ENCODE results near the gene AGFG1.

Gene AGFG1

DNA sequence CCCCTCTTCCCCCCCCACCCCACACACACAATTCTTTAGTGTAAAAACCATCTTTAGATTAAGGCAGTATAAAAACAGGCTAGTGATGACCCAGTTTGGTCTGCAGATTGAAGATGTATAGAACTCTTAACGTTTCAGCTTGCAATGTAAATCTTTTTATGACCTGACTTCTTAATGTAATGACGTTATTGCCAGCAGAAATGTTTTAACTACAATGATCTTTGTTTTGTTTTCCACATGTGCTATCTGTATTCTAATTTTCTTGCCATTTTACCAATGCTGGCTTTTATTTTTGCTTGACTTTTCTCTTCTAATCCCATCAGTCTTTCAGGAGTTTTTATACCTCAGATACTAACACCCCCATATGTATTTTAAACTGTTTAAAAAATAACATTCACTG, 25.2 kb downstream of the AGFG1 start:
- no peak for DNase-seq (ENCODE audit: low read depth)
- no peak overlapping the region for H3K4me3 ChIP-seq (ENCODE audit: low read length)

GRCh38 chr2:227499627-227500300, 27.8 kb downstream of the AGFG1 start:
- TF ChIP-seq CTCF (conservative IDR thresholded peaks at IDR 0.05; ENCODE audit: low read depth, low read length): no peak
- DNase-seq (ENCODE audit: low read depth): no peak
- no peak overlapping the region for H3K4me3 ChIP-seq (ENCODE audit: low read length)

More for the DNA sequence above, 25.2 kb downstream of the AGFG1 start:
- TF ChIP-seq CTCF (conservative IDR thresholded peaks at IDR 0.05; ENCODE audit: low read depth, low read length): no peak

DNA sequence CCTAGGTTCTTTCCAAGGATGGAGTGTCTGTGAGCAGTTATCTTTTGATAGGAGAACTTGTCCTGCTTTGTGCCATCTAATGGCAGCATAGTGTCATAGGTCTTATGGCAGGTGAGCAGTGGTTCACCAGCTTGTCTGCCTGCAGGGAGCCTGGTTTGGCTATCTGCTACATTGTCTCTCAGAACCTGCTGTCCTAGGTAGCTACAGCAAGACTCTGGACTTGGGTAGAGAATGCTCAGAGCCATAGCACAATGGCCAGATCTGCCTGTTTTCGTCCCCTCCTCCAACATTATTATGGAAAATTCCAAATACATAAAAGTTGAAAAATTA, 28.3 kb downstream of the AGFG1 start:
- no peak overlapping the region for H3K4me3 ChIP-seq (ENCODE audit: low read length)
- DNase-seq (ENCODE audit: low read depth): no peak
- no peak for TF ChIP-seq CTCF (conservative IDR thresholded peaks at IDR 0.05; ENCODE audit: low read depth, low read length)

- TF ChIP-seq CTCF (conservative IDR thresholded peaks at IDR 0.05; ENCODE audit: low read depth, low read length): no peak
- H3K4me3 ChIP-seq (ENCODE audit: low read length): no peak overlapping the region
- no peak for DNase-seq (ENCODE audit: low read depth)
Measured at GRCh38 chr2:227503433-227504406, 31.8 kb downstream of the AGFG1 start.

DNA sequence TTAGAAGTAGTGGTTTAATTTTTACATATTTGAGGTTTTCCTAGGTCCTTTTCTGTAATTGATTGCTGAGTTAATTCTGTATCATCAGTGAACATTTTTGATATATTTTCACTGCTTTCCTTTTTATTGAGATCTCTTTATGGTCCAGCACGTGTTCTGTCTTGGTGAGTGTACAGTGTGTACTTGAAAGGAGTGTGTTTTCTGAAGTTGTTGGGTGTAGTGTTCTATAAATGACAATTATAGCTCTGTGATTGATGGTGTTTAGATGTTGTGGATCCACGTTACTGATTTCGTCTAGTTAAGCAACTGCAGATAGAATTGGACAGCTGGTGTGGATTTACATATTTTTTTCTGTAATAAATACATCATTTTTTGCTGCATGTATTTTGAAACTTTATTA, 32.7 kb downstream of the AGFG1 start:
- TF ChIP-seq CTCF (conservative IDR thresholded peaks at IDR 0.05; ENCODE audit: low read depth, low read length): no peak
- no peak for DNase-seq (ENCODE audit: low read depth)
- H3K4me3 ChIP-seq (ENCODE audit: low read length): no peak overlapping the region

GRCh38 chr2:227506456-227506855, 34.5 kb downstream of the AGFG1 start:
- no peak for DNase-seq (ENCODE audit: low read depth)
- TF ChIP-seq CTCF (conservative IDR thresholded peaks at IDR 0.05; ENCODE audit: low read depth, low read length): no peak
- no peak overlapping the region for H3K4me3 ChIP-seq (ENCODE audit: low read length)

Measured in retinal pigment epithelial cell (primary cell).